Stimulated activated CD8-positive, alpha-beta memory T cell treated with anti-CD3 and anti-CD28 coated beads, Interleukin-7, amount 100 ng/mL, for 1 hour (primary cell): Measurements from ENCODE around the gene RNASE11.
"Not testable (repeated sequence)": the region's sequence is repeated elsewhere in the genome, so short reads cannot be mapped to it uniquely, and the experiment has no call there.

Experiments
- DNase-seq, 2 donors: peaks; one replicate each; pipeline ENCODE4 v3.0.0-alpha.2; 2020; ENCODE audit warnings: low read depth in 2 of 2

RNASE11 gene

GRCh38 chr14:20587489-20588154, at the start of gene RNASE11:
RNASE11 (minus strand) TSS chr14:20588001.
- DNase-seq: no peak

GRCh38 chr14:20632831-20633691, 45.3 kb upstream of the RNASE11 start:
- no peak for DNase-seq

- no peak for DNase-seq
These were observed 44.6 kb upstream of the RNASE11 start for GRCh38 chr14:20632448-20632830.

- no peak for DNase-seq
These were observed 44.1 kb upstream of the RNASE11 start for GRCh38 chr14:20631880-20632389.

- no peak for DNase-seq
These were observed 43.5 kb upstream of the RNASE11 start for GRCh38 chr14:20631023-20631879.

- DNase-seq: no peak
These were observed 42.7 kb upstream of the RNASE11 start for GRCh38 chr14:20630340-20631022.

GRCh38 chr14:20628063-20628854, 40.5 kb upstream of the RNASE11 start:
- DNase-seq: no peak

GRCh38 chr14:20627346-20628027, 39.7 kb upstream of the RNASE11 start:
- DNase-seq: no peak

GRCh38 chr14:20626274-20626673, 38.5 kb upstream of the RNASE11 start:
- DNase-seq: no peak

GRCh38 chr14:20624495-20625070, 36.8 kb upstream of the RNASE11 start:
- no peak for DNase-seq

GRCh38 chr14:20623798-20624197, 36.0 kb upstream of the RNASE11 start:
- DNase-seq: no peak

- no peak for DNase-seq
These were observed 35.1 kb upstream of the RNASE11 start for GRCh38 chr14:20622816-20623291.

- no peak for DNase-seq
These were observed 33.1 kb upstream of the RNASE11 start for GRCh38 chr14:20620798-20621478.

GRCh38 chr14:20619688-20620087, 31.9 kb upstream of the RNASE11 start:
- not testable (repeated sequence) for DNase-seq

- DNase-seq: no peak
These were observed 30.5 kb upstream of the RNASE11 start for GRCh38 chr14:20618271-20618749.

- no peak for DNase-seq
These were observed 29.6 kb upstream of the RNASE11 start for GRCh38 chr14:20617138-20618003.

GRCh38 chr14:20615996-20616395, 28.2 kb upstream of the RNASE11 start:
- DNase-seq: no peak
